HG03520 (cell line): ENCODE measurements around the gene ZNF567.
"Not testable (repeated sequence)": the region's sequence is repeated elsewhere in the genome, so short reads cannot be mapped to it uniquely, and the experiment has no call there.

ENCODE experiments used
- ATAC-seq: cut with Tn5 transposase; IDR thresholded peaks from one replicate; pipeline ENCODE4 v1.9.1; 2021; ENCODE audit warnings: mild to moderate bottlenecking, moderate library complexity; ENCODE audit not compliant: unreplicated experiment

ZNF567 gene

GRCh38 chr19:36687214-36688056 is at the start of gene ZNF567:
TSS of gene ZNF567 (plus strand) at chr19:36687612. CDS start at chr19:36694868, 7,256 bp downstream.
- ATAC-seq, result peak; percentile 91

DNA sequence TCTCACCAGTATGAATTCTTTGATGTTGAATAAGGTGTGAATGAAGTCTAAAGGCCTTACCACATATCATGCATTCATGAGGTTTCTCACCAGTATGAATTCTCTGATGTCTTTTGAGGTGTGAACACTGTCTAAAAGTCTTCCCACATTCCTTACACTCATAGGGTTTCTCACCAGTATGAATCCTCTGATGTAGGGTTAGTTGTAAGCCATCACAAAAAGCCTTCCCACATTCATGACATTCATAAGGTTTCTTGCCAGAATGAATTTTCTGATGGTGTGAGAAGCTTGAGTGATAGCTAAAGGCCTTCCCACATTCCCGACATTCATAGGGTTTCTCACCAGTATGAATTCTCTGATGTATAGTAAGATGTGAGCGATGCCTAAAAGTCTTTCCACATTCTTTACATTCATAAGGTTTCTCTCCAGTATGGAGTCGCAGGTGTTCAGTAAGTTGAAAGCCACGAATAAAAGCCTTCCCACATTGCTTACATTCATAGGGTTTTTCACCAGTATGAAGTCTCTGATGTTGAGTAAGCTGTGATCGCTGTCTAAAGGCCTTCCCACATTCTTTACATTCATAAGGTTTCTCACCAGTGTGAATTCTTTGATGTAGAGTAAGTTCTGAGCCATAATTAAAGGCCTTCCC is 48.4 kb upstream of the ZNF567 start:
- ATAC-seq, result no peak

- no peak for ATAC-seq
Measured at GRCh38 chr19:36646746-36647145, 40.7 kb upstream of the ZNF567 start.

DNA sequence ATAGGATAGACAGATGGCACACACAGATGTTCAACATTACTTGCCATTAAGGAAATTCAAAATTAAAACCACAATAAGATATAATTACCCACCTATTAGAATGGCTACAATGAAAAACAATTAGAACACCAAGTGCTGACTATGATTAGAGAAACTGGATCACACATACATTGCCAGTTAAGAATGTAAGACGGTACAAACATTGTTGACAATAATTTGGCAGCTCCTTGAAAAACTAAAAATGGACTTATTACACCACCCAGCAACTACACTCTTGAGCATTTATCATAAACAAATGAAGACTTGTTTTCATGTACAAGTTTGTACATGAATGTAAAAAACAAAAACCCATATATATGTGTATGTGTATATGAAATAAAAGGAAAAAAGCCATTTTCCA is 34.5 kb upstream of the ZNF567 start:
- ATAC-seq, result no peak

DNA sequence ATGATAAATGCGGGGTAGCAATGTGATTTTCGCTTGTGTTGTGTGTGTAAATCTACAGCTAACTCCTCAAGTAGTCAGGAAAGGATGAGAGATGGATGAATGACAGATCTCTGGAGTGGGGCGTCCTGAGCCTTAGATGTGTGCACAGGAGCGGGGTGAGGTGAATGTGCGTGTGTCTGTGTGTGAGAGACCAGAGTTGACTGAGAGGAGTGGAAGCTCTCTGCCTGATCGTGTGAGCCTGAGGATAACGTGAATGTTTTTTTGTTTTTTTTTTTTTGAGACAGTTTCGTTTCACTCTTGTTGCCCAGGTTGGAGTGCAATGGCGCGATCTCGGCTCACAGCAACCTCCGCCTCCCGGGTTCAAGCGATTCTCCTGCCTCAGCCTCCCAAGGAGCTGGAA is 21.6 kb upstream of the ZNF567 start:
- no peak for ATAC-seq

DNA sequence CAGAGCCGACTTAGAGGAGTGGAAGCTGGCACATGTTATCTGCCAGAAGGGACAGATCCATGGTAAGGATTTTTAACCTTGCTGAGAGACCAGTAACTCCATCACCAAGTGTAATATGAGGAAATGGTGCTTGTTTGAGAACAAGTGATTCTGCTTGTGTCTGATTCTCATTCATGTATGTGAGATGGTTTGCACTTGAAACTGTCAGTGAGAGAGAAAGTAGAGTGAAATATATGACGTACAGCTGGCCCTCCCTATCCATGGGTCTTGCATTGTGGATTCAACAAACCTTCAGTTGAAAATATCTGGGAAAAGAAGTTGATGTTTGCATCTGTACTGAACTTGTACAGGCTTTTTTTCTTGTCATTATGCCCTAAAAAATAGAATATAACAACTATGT is 18.8 kb upstream of the ZNF567 start:
- ATAC-seq, result no peak

GRCh38 chr19:36672368-36672767 is 15.0 kb upstream of the ZNF567 start:
- ATAC-seq, result no peak

DNA sequence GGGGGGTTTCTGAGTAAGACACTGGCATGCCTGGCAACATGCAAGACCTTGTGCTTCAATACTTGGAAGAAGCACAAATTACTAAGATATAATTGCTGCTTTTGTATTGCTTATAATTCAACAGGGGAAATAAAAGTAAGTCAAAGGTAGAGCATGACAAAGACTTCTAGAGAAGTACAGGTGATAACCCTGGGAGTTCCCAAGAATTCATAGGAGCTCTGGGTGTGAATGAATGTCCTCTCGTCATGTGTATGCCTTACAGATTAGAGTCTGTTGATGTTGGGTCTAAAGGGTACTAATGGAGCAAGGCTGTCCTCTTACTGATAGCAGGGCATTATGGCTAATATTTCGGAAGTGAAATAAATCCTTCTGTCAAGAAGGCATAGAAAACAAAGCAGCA is 13.2 kb upstream of the ZNF567 start:
- no peak for ATAC-seq

DNA sequence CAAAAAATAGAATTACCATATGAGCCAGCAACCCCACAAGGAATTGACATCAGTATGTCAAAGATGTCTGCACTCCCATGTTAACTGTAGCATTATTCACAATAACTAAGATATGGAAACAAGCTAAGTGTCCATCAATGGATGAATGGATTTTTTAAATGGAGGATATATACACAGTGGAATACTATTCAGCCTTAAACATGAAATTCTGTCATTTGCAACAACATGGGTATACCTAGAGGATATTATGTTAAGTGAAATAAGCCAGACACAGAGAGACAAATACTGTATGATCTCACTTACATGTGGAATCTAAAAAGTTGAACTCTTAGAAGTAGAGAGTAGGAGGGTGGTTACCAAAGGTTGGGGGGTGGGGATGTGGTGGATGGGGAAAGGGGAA is 8.0 kb upstream of the ZNF567 start:
- no peak for ATAC-seq

DNA sequence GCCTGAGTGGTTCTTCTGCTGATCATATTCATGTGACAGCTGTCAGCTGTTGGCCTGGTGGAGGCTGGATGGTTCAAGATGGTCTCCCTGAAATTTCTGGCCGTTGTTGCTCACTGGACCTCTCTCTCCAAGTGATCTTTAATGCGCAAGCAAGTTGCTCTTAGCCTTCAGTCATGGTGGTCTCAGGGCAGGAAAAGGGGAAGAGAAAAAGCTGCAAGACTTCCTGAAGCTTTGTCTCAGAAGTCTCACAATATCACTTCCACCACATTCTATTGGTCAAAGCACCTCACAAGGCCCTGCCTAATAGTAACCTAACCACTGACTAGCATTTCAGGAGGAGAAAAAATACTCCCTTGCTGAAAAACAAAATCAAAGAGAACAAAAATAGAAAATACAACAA is 1.6 kb upstream of the ZNF567 start:
- ATAC-seq, result no peak

GRCh38 chr19:36686365-36687213 is 823 bp upstream of the ZNF567 start:
- peak; percentile 23 for ATAC-seq

- ATAC-seq, result no peak
Measured at GRCh38 chr19:36688058-36688457, 646 bp downstream of the ZNF567 start.

- no peak for ATAC-seq
Measured at GRCh38 chr19:36707134-36707533, 19.7 kb downstream of the ZNF567 start.

DNA sequence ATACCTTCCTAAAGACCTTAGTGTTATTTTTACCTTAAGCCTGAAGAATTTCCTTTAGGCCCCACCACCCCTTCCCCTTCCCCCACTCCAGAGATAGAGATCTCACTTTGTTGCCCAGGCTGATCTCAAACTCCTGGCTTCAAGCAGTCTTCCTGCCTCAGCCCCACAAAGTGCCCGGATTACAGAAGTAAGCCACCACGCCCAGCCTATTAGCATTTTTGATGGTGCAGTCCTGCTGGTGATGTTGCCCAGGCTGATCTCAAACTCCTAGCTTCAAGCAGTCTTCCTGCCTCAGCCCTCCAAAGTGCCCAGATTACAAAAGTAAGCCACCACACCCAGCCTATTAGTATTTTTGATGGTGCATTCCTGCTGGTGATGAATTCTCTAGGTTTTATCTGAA is 22.0 kb downstream of the ZNF567 start:
- ATAC-seq, result no peak

DNA sequence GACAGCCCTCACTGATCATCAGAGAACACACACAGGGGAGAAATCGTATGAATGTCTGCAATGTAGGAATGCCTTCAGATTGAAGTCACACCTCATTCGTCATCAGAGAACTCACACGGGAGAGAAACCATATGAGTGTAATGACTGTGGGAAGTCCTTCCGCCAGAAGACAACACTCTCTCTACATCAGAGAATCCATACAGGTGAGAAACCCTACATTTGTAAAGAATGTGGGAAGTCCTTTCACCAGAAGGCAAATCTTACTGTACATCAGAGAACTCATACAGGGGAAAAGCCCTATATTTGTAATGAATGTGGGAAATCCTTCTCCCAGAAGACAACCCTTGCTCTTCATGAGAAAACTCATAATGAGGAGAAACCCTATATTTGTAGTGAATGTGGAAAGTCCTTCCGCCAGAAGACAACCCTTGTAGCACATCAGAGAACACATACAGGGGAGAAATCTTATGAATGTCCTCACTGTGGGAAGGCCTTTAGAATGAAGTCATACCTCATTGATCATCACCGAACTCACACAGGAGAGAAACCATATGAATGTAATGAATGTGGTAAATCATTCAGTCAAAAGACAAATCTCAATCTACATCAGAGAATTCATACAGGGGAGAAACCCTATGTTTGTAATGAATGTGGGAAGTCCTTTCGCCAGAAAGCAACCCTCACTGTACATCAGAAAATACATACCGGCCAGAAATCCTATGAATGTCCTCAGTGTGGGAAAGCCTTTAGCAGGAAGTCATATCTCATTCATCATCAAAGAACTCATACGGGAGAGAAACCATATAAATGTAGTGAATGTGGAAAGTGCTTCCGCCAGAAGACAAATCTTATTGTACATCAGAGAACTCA is 32.5 kb downstream of the ZNF567 start:
- ATAC-seq, result no peak

DNA sequence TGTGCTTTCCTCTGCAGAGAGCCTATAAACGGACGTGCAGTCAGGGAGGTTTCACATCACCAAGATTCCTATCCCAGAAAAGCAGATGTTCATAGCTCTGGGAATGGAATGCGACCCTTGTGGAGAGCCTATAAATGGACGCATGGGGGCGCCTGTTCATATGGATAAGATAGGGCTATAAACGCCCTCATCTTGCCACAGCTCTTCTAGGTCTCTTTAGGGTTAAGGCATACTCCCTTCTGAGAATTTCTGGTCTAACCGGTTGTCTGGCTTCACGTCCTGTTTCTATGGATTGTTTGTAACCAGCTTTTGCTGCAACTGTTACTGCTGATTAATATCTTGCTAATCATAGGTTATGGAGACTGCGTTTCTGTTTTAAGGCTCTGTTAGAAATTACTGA is 48.8 kb downstream of the ZNF567 start:
- ATAC-seq, result not testable (repeated sequence)

DNA sequence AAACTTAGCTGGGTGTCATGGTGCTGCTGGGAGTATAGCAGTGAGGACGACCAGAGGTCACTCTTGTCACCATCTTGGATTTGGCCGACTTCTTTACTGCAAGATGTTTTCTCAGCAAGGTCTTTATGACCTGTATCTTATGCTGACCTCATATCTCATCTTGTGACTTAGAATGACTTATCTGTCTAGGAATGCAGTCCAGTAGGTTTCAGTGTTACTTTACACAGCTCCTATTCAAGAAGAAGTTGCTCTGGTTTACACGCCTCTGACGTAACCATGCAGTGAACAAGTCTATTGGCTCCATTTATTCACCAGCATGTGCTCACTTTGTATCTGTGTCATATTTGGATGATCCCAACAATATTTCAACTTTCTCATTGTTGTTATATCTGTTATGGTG is 58.5 kb downstream of the ZNF567 start:
- no peak for ATAC-seq

DNA sequence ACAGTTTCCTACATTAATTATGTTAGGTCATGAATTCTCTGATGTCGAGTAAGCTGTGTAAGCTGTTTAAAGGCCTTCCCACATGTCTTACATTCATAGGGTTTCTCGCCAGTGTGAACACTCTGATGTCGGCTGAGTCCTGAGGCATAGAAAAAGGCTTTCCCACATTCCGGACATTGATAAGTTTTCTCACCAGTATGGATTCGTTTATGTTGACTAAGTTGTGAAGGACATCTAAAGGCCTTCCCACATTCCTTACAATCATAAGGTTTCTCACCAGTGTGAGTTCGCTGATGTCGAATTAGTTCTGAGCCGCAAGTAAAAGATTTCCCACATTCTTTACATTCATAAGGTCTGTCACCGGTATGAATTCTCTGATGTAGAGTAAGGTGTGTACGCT is 60.3 kb downstream of the ZNF567 start:
- ATAC-seq, result no peak

DNA sequence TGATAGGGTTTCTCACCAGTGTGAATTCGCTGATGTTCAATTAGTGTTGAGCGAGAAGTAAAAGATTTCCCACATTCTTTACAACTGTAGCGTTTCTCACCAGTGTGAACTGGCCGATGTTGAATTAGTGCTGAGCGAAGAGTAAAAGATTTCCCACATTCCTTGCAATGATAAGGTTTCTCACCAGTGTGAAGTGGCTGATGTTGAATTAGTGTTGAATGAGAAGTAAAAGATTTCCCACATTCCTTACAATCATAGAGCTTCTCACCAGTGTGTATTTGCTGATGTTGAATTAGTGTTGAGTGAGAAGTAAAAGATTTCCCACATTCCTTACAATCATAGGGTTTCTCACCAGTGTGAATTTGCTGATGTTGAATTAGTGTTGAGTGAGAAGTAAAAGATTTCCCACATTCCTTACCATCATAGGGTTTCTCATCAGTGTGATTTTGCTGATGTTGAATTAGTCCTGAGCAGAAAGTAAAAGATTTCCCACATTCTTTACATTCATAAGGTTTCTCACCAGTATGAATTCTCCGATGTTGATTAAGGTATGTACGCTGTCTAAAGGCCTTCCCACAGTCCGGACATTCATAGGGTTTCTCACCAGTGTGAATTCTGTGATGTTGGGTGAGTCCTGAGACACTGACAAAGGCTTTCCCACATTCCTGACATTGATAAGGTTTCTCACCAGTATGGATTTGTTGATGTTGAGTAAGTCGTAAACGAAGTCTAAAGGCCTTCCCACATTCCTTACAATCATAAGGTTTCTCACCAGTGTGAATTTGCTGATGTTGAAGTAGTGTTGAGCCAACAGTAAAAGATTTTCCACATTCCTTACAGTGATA is 61.2 kb downstream of the ZNF567 start:
- no peak for ATAC-seq

- not testable (repeated sequence) for ATAC-seq
Measured at GRCh38 chr19:36749613-36750012, 62.2 kb downstream of the ZNF567 start.
